ENCODE data around the gene ETS2. TPM values are rescaled to one million over a fixed set of nuclear protein-coding genes. Genes with fewer than 3 reads are reported as not detected.

Gene ETS2
- total RNA-seq, 1 experiment from 2014 or later: 49.9 TPM

DNA sequence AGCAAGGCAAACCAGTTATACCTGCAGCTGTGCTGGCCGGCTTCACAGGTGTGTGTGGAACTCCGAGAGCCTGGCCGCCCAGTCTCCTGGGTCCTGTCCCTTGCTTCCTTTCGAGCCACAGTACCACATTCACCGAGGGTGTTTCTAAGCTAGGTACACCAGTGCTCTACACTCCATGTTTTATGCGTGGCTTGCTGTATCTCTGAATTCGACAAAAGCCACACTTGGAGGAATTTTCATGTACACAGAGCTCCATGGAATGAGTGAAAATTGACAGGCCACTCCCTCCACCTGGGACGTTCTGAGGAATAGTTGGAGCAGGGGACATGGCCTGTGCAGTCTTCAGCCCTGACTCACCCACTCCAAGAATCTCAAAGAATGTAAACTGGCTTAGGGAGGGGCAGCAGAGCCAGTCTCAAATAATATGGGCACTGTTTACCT is 14.0 kb downstream of the ETS2 start:
- TF ChIP-seq, protein P1, sequence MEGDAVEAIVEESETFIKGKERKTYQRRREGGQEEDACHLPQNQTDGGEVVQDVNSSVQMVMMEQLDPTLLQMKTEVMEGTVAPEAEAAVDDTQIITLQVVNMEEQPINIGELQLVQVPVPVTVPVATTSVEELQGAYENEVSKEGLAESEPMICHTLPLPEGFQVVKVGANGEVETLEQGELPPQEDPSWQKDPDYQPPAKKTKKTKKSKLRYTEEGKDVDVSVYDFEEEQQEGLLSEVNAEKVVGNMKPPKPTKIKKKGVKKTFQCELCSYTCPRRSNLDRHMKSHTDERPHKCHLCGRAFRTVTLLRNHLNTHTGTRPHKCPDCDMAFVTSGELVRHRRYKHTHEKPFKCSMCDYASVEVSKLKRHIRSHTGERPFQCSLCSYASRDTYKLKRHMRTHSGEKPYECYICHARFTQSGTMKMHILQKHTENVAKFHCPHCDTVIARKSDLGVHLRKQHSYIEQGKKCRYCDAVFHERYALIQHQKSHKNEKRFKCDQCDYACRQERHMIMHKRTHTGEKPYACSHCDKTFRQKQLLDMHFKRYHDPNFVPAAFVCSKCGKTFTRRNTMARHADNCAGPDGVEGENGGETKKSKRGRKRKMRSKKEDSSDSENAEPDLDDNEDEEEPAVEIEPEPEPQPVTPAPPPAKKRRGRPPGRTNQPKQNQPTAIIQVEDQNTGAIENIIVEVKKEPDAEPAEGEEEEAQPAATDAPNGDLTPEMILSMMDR (IDR thresholded peaks at IDR 0.05; ENCODE audit: unreplicated experiment): no peak
- Mint-ChIP-seq H3K4me3 (ENCODE audit: low read depth, unreplicated experiment) (peak overlapping the region; percentile 30), H3K36me3 (ENCODE audit: insufficient read depth, unreplicated experiment) (peaks cover 95% of the 10 kb centered on the region), H3K9me3 (ENCODE audit: low read depth, unreplicated experiment) (no peaks in the 10 kb centered on the region), H3K27me3 (ENCODE audit: unreplicated experiment) (no peaks in the 10 kb centered on the region), H3K27ac (ENCODE audit: unreplicated experiment) (peak overlapping the region; percentile 88), H3K4me1 (ENCODE audit: low read depth, unreplicated experiment) (peaks cover 40% of the 10 kb centered on the region)
- no TSS peak for BruUV-seq (replicated peaks)
- DNase-seq: peak; percentile 75
- intact Hi-C loops (cut with micrococcal nuclease; ENCODE audit: unreplicated experiment): no loop called here
- CTCF ChIA-PET: interaction anchor here (0.6 to 1.2 kb wide), 4 partner anchors 15 to 106 kb away, joined by 3 to 5 read pairs (median 4); no protein-coding TSS in a partner anchor

DNA sequence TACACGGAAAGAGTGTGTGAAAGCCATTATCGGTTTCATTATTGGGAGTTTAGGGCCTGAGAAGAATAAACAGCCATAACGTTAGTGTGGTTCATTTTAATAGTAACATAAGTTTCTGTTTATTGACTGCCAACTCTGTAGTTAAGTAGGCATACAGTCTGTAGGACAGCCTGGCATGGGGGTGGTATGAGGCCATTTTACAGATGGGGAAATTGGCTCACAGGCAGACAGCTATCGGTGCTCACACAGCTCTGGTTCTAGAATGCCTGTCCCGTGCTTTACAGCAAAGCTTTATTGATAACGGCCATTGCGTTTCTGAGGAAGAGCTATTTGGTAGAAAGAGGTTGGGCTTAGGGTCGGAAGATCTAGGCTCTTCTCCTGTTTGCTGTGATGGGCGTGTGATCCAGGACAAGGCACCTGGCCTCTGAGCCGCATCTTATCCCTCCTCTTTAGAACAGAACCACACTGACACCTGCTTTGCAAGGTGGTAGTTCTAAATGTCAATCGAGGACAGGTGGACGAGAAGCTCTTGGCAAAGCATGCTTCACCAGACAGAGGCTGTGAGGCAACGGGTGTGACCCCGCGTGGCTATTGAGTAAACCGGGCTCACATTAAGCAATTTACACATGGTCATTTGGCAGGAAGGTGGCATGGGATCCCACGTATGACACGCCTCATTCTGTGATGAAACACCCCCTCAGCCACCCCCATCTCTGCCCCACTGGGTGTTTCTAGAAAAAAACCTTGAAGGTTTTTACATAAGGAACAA is 14.9 kb downstream of the ETS2 start:
- no peak for DNase-seq
- TF ChIP-seq, protein P1 (IDR thresholded peaks at IDR 0.05; ENCODE audit: unreplicated experiment): no peak
- BruUV-seq (replicated peaks): no TSS peak
- no peaks in the 10 kb centered on the region for H3K9me3 Mint-ChIP-seq (ENCODE audit: low read depth, unreplicated experiment)
- peaks cover 86% of the 10 kb centered on the region for H3K36me3 Mint-ChIP-seq (ENCODE audit: insufficient read depth, unreplicated experiment)
- peaks cover 30% of the 10 kb centered on the region for H3K4me1 Mint-ChIP-seq (ENCODE audit: low read depth, unreplicated experiment)
- H3K27me3 Mint-ChIP-seq (ENCODE audit: unreplicated experiment): no peaks in the 10 kb centered on the region
- intact Hi-C loops (cut with micrococcal nuclease; ENCODE audit: unreplicated experiment): no loop called here
- H3K27ac Mint-ChIP-seq (ENCODE audit: unreplicated experiment): peak overlapping the region; percentile 88
- CTCF ChIA-PET: interaction anchor here (0.8 to 1.2 kb wide), 3 partner anchors 16 to 24 kb away, joined by 3 to 5 read pairs (median 4); no protein-coding TSS in a partner anchor
- H3K4me3 Mint-ChIP-seq (ENCODE audit: low read depth, unreplicated experiment): no peak overlapping the region

DNA sequence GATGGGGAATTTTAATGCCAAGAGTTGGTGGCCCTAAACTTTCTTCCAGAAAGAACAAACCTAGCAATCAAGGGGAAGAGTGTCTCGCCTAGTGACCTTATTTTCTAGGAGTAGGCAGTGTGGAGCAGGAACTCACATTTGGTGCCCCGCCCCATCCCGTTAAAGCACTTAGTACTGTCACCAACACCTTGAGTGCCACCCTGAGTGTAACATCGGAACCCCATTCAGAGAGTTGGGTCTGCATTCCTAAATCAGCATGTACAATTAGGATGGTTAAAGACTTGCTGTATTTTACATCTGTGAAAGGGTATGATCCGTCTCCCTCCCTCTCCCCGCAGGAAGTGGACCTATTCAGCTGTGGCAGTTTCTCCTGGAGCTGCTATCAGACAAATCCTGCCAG is 15.5 kb downstream of the ETS2 start:
- CTCF ChIA-PET: interaction anchor here (0.8 kb wide), 1 partner anchor 49 kb away, joined by 3 read pairs; no protein-coding TSS in a partner anchor
- no peaks in the 10 kb centered on the region for H3K9me3 Mint-ChIP-seq (ENCODE audit: low read depth, unreplicated experiment)
- H3K27me3 Mint-ChIP-seq (ENCODE audit: unreplicated experiment): no peaks in the 10 kb centered on the region
- no TSS peak for BruUV-seq (replicated peaks)
- H3K27ac Mint-ChIP-seq (ENCODE audit: unreplicated experiment): peak overlapping the region; percentile 33
- H3K4me3 Mint-ChIP-seq (ENCODE audit: low read depth, unreplicated experiment): no peak overlapping the region
- no peak for DNase-seq
- TF ChIP-seq, protein P1 (IDR thresholded peaks at IDR 0.05; ENCODE audit: unreplicated experiment): no peak
- intact Hi-C loops (cut with micrococcal nuclease; ENCODE audit: unreplicated experiment): no loop called here
- H3K4me1 Mint-ChIP-seq (ENCODE audit: low read depth, unreplicated experiment): peaks cover 30% of the 10 kb centered on the region
- peaks cover 81% of the 10 kb centered on the region for H3K36me3 Mint-ChIP-seq (ENCODE audit: insufficient read depth, unreplicated experiment)

DNA sequence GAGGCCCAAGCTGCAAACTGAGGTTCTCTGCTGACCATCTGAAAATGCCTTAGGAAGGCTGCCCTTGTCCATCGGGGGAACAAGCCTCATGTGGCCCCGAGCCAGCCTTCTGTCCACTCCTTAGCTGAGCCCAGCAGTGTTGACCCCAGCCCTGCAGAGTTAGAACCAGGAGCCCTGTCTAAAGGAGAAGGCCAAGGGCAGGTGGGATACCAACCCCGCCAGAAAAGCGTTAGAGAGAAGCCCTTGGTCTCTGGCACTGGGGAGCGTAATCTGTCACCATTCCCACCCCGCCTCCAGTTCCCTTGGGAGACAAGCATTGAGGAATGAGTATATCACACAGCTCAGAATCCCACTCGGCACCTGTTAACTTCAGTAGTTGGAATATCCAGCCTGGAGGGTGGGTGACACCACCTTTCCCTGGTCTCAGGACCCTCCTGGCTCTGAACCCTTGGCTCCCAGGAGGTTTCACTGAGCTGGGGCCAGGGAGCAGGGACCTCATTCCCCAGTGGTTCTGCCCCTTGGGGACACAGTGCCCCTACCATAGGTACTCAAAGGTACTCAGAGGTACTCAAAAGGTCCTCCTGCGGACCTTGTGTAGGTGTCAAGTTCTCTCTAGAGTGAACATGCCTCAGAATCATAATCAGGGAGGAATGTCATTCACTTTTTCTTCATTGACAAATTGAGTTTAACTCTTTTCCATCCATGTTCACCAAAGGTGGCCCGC is 16.4 kb downstream of the ETS2 start:
- TF ChIP-seq, protein P1 (IDR thresholded peaks at IDR 0.05; ENCODE audit: unreplicated experiment): no peak
- H3K4me1 Mint-ChIP-seq (ENCODE audit: low read depth, unreplicated experiment): peaks cover 26% of the 10 kb centered on the region
- BruUV-seq (replicated peaks): no TSS peak
- no peaks in the 10 kb centered on the region for H3K9me3 Mint-ChIP-seq (ENCODE audit: low read depth, unreplicated experiment)
- H3K36me3 Mint-ChIP-seq (ENCODE audit: insufficient read depth, unreplicated experiment): peaks cover 73% of the 10 kb centered on the region
- DNase-seq: no peak
- H3K27me3 Mint-ChIP-seq (ENCODE audit: unreplicated experiment): no peaks in the 10 kb centered on the region
- H3K4me3 Mint-ChIP-seq (ENCODE audit: low read depth, unreplicated experiment): no peak overlapping the region
- intact Hi-C loops (cut with micrococcal nuclease; ENCODE audit: unreplicated experiment): no loop called here
- CTCF ChIA-PET: interaction anchor here (0.8 kb wide), 1 partner anchor 48 kb away, joined by 3 read pairs; no protein-coding TSS in a partner anchor
- H3K27ac Mint-ChIP-seq (ENCODE audit: unreplicated experiment): no peak overlapping the region

Measured in Calu3 (cell line).